Endothelial cell of umbilical vein (primary cell): ENCODE data around the gene SLC30A7.

ENCODE experiments used
- CTCF ChIP-seq, 2 donors: IDR thresholded peaks; 1 replicate in 1 of 2; 2 replicates in 1 of 2; pipeline ENCODE4 v1.5.1; 2011; ENCODE audit warnings: low read length in 2 of 2, mild to moderate bottlenecking in 2 of 2, moderate library complexity in 2 of 2, control low read depth in 1 of 2, inconsistent platforms in 1 of 2, low read depth in 1 of 2; ENCODE audit not compliant: insufficient read depth in 1 of 2; ENCODE audit errors: extremely low read depth in 1 of 2
- EZH2 ChIP-seq: IDR thresholded peaks from 2 replicates; pipeline ENCODE4 v1.6.1; 2012; ENCODE audit warnings: borderline replicate concordance, low read depth, mild to moderate bottlenecking, moderate library complexity, low read length, inconsistent platforms; ENCODE audit not compliant: severe bottlenecking
- GATA2 ChIP-seq: IDR thresholded peaks from 2 replicates; pipeline ENCODE4 v1.7.0; 2011; ENCODE audit warnings: low read depth, mild to moderate bottlenecking, moderate library complexity, mixed read lengths, low read length; ENCODE audit not compliant: insufficient read length, insufficient read depth
- JUN ChIP-seq: IDR thresholded peaks from 2 replicates; pipeline ENCODE4 v1.6.1; 2011; ENCODE audit warnings: borderline replicate concordance, low read depth; ENCODE audit not compliant: insufficient read length, insufficient read depth
- MAX ChIP-seq: IDR thresholded peaks from 2 replicates; pipeline ENCODE4 v1.6.1; 2011; ENCODE audit not compliant: insufficient read depth, insufficient read length
- MYC ChIP-seq: IDR thresholded peaks from one replicate; pipeline ENCODE4 v1.6.1; 2011; ENCODE audit warnings: mild to moderate bottlenecking, low read depth, low read length
- POLR2A ChIP-seq: IDR thresholded peaks from 2 replicates; pipeline ENCODE4 v1.6.1; 2012; ENCODE audit warnings: low read depth, mild to moderate bottlenecking, control low read depth, low read length
- POLR2AphosphoS5 ChIP-seq: IDR thresholded peaks from 2 replicates; pipeline ENCODE4 v1.6.1; 2012; ENCODE audit warnings: low read depth, mild to moderate bottlenecking, control low read depth, low read length, moderate library complexity; ENCODE audit not compliant: insufficient read depth

GRCh38 chr1:100943533-100943932, 47.6 kb downstream of the SLC30A7 start:
- no peak for TF ChIP-seq GATA2
- TF ChIP-seq CTCF (IDR thresholded peaks at IDR 0.05; ENCODE audit: extremely low read depth in 1 of 2, insufficient read depth in 1 of 2, low read depth in 1 of 2, low read length in 2 of 2): no peak
- no peak for TF ChIP-seq POLR2AphosphoS5
- TF ChIP-seq MAX: no peak
- TF ChIP-seq POLR2A: no peak
- TF ChIP-seq EZH2: no peak
- TF ChIP-seq MYC: no peak
- TF ChIP-seq JUN: no peak
